Stimulated activated CD4-positive, alpha-beta T cell treated with anti-CD3 and anti-CD28 coated beads, Interleukin-12 subunit alpha, Interleukin-12 subunit beta, amount 100 ng/mL, for 4 hours (primary cell): ENCODE data around the gene RIC8B.

Experiments used
- DNase-seq: peaks from one replicate; pipeline ENCODE4 v3.0.0-alpha.2; 2020

The RIC8B gene

GRCh38 chr12:106873983-106874382 is 99.5 kb downstream of the RIC8B start:
- DNase-seq: no peak

DNA sequence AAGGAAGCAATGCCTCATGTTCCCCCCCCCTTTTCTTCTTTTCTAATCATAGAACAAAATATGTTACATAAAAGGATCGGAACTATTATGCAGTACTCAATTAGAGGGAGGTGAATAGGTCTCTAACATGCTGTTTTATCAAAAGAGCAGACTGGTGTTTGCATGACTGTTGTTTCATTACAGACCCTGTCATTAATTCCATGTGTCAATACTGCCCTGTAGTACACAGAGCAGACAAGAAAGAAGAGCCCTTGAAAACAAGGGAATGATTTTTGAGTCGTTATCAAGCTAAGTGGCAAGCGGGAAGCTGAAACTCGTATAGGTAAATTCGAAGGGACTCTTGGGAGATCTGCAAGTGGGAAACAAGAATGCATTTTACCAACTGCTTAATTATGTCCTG is 104.3 kb downstream of the RIC8B start:
- no peak for DNase-seq

DNA sequence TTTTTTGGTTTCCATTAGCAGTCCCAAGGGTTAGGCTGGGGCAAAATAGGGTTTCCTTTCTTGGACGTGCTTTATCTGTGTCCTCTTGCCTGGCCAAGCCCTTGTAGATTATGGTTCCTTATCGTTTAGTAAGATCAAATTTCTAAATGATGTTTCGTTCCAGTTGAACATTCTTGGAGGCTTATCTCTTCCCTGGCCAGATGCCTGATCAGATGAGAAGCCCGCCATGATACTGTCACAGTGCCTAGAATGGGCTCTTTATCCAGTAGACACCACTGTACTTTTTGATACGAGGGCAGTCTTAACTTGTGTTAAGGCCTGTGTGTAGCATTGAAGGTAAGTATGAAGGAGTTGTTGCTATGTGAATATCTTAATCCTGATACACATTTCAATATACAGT is 105.1 kb downstream of the RIC8B start:
- no peak for DNase-seq

DNA sequence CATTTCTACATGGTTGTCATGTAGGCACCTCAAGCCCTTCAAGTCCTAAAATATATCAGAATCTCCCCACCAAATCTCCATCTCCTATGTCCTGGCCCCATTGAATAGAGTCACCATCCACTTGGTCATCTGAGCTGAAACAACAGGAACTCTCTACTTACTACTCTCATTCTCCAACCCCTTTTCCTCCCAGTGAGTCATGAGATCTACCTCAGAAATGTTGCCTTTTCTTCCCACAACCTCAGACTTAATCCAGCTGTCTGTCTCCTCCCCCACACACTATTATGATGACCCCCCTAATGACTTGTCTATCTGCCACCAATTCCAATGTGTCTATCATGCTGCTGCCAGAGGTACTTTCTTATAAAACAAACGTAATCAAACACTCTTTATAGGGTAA is 108.9 kb downstream of the RIC8B start:
- DNase-seq: no peak

DNA sequence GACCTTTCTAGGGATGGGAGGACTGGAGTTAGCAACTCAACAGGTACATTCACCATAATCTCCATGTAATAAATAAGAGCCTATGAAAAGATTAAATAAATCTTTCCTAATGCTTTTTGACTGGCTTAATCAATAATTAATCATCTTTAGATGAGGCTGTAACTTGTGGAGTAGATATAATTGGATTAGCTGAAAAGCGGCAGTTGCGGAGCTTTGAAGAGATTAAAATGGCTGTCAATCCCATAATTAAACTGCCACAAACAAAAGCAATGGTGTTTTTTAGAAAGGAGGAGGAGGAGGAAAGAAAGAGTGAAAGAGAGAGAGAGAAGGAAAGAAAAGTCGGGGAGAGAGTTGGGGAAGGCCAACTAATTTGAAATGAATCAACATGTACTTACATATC is 110.5 kb downstream of the RIC8B start:
- no peak for DNase-seq

DNA sequence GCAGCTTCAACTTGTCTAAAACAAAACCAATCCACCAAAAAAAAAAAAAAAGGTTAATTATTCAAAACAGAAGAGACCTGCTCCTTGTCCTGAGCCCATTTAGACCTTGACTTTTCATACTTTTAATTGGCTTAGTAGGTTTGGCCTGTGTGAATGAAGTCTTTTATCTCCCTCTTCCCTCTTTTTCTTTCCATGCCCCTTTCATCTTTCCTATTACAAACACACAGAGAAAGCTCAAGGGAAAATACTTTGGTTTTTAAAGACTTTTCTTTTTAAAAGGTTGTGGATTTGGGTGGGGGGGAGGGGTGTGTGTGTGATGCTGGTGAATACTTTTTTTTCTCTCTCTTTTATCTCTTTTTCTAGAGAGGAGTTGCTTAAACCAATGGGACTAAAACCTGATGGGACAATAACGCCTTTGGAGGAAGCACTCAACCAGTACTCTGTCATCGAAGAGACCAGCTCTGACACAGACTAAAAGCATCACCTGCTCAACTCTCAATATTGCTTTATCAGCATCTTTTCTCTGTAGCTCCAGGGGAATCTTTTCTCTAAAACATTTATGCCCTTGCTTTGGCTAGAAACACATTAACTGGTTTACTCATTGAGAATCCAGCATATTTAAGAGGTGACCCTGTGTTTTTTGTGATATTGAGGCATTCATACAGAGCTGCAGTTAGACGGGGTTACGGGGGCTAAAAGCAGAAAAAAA is 111.2 kb downstream of the RIC8B start:
- no peak for DNase-seq

DNA sequence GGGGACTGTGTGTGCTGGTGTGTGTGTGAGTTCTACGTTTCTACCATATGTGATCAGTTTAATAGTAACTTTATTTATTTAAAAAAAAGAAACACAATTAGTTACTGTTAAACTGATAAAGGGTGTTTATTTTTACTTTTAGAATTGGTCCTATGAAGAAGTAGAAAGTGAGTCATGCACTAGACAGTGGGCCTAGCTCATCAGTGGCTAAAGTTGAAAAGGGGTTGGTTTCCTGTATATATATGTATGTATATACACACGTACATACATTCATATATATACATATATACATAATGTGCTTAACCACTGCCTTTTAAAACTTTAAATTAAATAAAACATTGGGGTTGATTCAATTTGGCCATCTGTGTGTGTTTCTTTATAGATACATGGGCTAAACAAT is 112.5 kb downstream of the RIC8B start:
- no peak for DNase-seq

DNA sequence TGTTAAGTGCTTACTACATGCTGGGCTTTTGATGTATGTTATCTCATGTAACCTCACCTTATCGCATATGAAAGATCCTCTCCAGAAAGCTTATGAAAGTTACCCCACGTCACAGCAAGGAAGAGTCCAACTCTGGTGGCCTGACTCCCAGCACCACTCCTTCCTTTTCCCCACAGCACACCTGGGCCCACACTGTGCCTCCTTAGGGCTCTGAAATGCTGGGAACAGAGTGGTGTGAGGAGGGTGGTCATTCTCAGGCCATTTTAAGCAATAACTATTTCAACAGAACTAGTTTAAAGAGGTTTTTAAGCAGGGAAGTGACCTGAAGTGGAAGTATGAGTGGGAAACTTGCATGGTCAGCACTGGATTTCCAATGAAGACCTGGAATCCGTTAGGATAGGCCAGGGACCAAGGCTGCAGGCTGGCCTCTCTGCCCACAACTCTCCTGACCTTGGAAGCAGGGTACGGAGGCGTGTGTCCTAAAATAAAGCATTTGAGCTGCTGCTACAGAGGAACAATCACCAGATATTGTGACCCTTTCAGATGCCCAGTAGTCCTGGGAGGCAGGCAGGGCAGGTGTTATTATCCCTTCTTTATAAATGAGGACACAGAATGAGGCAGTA is 114.0 kb downstream of the RIC8B start:
- no peak for DNase-seq

DNA sequence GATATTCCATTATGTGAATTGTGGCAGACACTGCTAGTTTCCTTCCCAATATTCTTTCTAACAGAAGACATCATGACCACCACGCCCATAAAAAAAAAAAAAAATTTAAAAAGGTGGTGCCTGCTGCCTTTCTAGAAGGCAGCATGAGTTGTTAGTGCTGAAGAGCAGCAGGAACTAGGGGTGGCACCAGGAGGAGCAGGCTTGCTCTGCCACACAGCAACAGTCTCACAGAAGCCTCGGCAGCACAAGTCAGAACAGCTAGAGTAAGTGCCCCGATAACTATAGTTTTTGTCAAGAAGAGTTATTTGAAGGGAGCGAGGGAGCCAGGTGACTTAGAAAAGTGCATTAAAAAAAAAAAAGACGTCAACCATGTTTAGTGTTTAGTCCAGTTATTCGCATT is 114.8 kb downstream of the RIC8B start:
- no peak for DNase-seq

GRCh38 chr12:106889950-106890626 is 115.6 kb downstream of the RIC8B start:
- no peak for DNase-seq

GRCh38 chr12:106892075-106892474 is 117.6 kb downstream of the RIC8B start:
- no peak for DNase-seq

- no peak for DNase-seq
These were observed 119.0 kb downstream of the RIC8B start for GRCh38 chr12:106893451-106893850.

DNA sequence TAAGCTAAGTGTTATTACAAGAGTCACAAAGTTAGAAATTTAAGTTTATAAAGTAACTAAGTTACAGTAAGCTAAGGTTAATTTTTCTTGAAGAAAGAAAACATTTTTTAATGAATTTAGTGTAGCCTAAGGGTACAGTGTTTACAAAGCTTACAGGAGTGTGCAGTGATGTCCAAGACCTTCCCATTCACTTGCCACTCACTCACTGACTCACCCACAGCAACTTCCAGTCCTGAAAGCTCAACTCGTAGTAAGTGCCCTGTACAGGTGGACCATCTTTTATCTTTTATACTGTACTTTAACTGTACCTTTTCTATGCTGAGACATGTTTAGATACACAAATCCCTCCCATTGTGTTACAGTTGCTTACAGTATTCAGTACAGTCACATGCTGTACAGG is 120.3 kb downstream of the RIC8B start:
- DNase-seq: no peak

- no peak for DNase-seq
These were observed 122.1 kb downstream of the RIC8B start for GRCh38 chr12:106896603-106897002.

GRCh38 chr12:106897082-106897481 is 122.6 kb downstream of the RIC8B start:
- no peak for DNase-seq

DNA sequence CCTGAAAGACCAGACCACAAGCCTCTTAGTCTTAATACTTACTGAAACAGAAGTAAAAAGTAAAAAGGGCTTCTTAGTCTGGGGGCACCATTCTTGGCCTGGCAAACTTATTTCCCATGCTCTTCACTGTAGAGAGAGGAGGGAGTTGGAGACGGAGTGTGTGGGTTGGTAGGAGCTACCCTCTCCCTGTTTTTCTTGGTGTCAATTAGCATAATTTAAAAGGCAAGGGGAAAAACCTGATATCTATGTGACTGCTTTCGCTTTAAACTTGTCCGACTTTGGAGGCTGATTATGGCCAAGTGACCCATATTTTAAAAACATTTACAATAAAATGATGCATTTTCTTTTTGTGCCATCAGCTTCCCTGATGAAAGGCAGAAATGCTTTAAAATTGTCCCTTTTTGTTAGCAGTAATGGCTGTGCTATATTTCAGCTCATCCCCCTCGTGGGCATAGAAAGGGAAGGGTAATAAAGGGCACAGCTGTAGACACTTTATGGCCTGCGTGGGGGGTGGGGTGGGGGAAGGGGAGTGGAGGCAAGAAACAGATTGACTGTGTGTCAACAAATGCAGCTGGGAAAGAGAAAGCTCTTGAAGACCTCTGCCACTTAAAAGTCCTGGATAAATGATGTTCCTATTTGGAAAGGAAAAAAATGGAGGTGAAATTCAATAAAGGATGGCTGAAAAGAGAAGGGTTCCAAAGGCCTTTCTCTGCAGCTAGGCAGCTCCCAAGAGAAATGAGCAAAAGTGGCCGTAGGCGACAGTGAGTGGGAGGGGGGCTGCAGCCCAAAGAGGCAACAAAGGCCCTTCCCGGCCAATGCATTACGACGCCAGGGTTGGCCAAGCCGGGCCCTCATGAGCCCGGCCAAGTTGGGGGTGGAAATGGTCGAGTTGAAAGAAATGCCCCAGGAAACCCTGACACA is 123.8 kb downstream of the RIC8B start:
- no peak for DNase-seq

DNA sequence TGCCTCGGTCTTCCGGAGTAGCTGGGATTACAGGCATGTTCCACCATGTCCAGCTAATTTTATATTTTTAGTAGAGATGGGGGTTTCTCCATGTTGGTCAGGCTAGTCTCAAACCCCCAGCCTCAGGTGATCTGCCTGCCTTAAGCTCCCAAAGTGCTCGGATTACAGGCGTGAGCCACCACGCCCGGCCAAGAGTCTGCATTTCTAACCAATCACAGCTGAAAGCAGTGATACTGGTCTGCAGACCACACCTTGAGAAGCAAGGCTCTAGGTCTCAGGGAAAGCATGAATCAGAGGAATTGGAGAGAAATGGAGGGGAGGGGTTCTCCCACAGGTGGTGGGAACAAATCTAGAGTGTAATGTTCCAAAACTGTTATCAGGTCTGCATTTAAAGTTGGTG is 126.1 kb downstream of the RIC8B start:
- no peak for DNase-seq

- no peak for DNase-seq
These were observed 126.8 kb downstream of the RIC8B start for GRCh38 chr12:106901276-106901675.

GRCh38 chr12:106902053-106902452 is 127.6 kb downstream of the RIC8B start:
- DNase-seq: no peak

- peak; percentile 73 for DNase-seq
These were observed 128.9 kb downstream of the RIC8B start for GRCh38 chr12:106903241-106903945.

DNA sequence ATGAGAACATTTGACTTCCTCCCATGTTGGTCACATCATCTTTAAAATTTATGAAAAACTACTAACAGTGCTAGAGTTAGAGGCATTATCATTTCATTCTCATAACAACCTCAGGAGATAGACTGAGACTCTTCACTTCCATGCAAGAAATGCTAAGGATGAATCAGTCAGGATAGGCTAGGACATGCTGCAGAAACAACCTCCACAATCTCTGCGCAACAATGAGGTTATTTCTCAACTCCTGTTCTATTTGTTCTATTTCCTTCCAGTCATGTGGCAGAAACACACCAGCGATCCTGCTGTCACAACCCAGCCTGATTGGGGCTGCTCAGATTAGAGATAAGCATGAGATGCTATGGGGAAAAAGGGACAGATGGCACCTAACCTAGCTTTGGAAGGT is 132.2 kb downstream of the RIC8B start:
- no peak for DNase-seq

- no peak for DNase-seq
These were observed 132.9 kb downstream of the RIC8B start for GRCh38 chr12:106907411-106907810.

- DNase-seq: no peak
These were observed 133.4 kb downstream of the RIC8B start for GRCh38 chr12:106907846-106908245.
